OCI-LY1 (cell line): ENCODE results near the gene ZAP70.

ENCODE experiments used
- CTCF ChIP-seq: fragments of 200-600 bp; sonication (generic), shearing (Covaris generic); IDR thresholded peaks from 2 replicates; pipeline ENCODE4 v1.5.1; 2017; ENCODE audit warnings: mild to moderate bottlenecking, antibody characterized with exemption, low read length, moderate library complexity, mixed read lengths
- EZH2 ChIP-seq: fragments of 200-600 bp; sonication (generic), shearing (Covaris generic); IDR thresholded peaks from 2 replicates; pipeline ENCODE4 v1.8.0; 2017; ENCODE audit warnings: borderline replicate concordance, mixed run types, mild to moderate bottlenecking, antibody characterized with exemption, low read length, moderate library complexity, mixed read lengths

GRCh38 chr2:97763176-97763845 lies 49.9 kb downstream of the ZAP70 start:
- TF ChIP-seq CTCF (no peak), EZH2 (no peak)
